ES-I3 (cell line): ENCODE data around the gene SLF2.
A peak's percentile ranks its signal among the peaks of the same experiment; 100 is the strongest.

Experiments used
- H3K36me3 ChIP-seq: 2 replicates; pipeline ENCODE4 v1.6.1; 2013; ENCODE audit warnings: mild to moderate bottlenecking, low read length, control low read depth, moderate library complexity; ENCODE audit not compliant: insufficient read depth
- H3K4me1 ChIP-seq: 2 replicates; pipeline ENCODE4 v1.6.1; 2013; ENCODE audit warnings: mild to moderate bottlenecking, control low read depth, low read length; ENCODE audit not compliant: insufficient read depth
- H3K9ac ChIP-seq: 2 replicates; pipeline ENCODE4 v1.6.1; 2013; ENCODE audit warnings: low read depth, mild to moderate bottlenecking, low read length, moderate library complexity
- H3K9me3 ChIP-seq: 2 replicates; pipeline ENCODE4 v1.6.1; 2013; ENCODE audit warnings: mild to moderate bottlenecking, low read length, moderate library complexity; ENCODE audit not compliant: control insufficient read depth, insufficient read depth

Gene SLF2

GRCh38 chr10:100934084-100934659 lies 21.4 kb downstream of the SLF2 start:
- Histone ChIP-seq H3K9ac (no peak overlapping the region), H3K9me3 (no peaks in the 10 kb centered on the region), H3K36me3 (peaks cover 9% of the 10 kb centered on the region)

GRCh38 chr10:100939763-100940344 lies 27.1 kb downstream of the SLF2 start:
- Histone ChIP-seq H3K36me3 (no peaks in the 10 kb centered on the region; the same call in 1 of the 2 replicates), H3K9me3 (no peaks in the 10 kb centered on the region), H3K4me1 (no peaks in the 10 kb centered on the region)

More at GRCh38 chr10:100934084-100934659, 21.4 kb downstream of the SLF2 start:
- no peaks in the 10 kb centered on the region for H3K4me1 ChIP-seq

GRCh38 chr10:100942229-100942628 lies 29.5 kb downstream of the SLF2 start:
- no peaks in the 10 kb centered on the region; the same call in 1 of the 2 replicates for H3K36me3 ChIP-seq
- H3K9me3 ChIP-seq, result no peaks in the 10 kb centered on the region
- no peak overlapping the region for H3K9ac ChIP-seq
- no peaks in the 10 kb centered on the region for H3K4me1 ChIP-seq

More at GRCh38 chr10:100939763-100940344, 27.1 kb downstream of the SLF2 start:
- no peak overlapping the region for H3K9ac ChIP-seq

GRCh38 chr10:100943508-100943907 lies 30.7 kb downstream of the SLF2 start:
- H3K4me1 ChIP-seq, result no peaks in the 10 kb centered on the region
- H3K9me3 ChIP-seq, result no peaks in the 10 kb centered on the region
- no peaks in the 10 kb centered on the region; the same call in 1 of the 2 replicates for H3K36me3 ChIP-seq
- no peak overlapping the region for H3K9ac ChIP-seq

- Histone ChIP-seq H3K4me1 (no peaks in the 10 kb centered on the region), H3K9me3 (no peaks in the 10 kb centered on the region), H3K9ac (no peak overlapping the region), H3K36me3 (no peaks in the 10 kb centered on the region; the same call in 1 of the 2 replicates)
Measured at GRCh38 chr10:100945754-100946153, 33.0 kb downstream of the SLF2 start.

GRCh38 chr10:100948916-100949315 lies 36.2 kb downstream of the SLF2 start:
- no peaks in the 10 kb centered on the region for H3K9me3 ChIP-seq
- 0 out of 2 replicates have a peak, but pooled peaks cover 3% of the 10 kb centered on the region for H3K36me3 ChIP-seq
- H3K9ac ChIP-seq, result no peak overlapping the region
- H3K4me1 ChIP-seq, result no peaks in the 10 kb centered on the region

GRCh38 chr10:100960251-100960650 lies 47.5 kb downstream of the SLF2 start:
- Histone ChIP-seq H3K36me3 (peaks cover 2% of the 10 kb centered on the region), H3K4me1 (no peaks in the 10 kb centered on the region), H3K9ac (no peak overlapping the region), H3K9me3 (no peaks in the 10 kb centered on the region)

- H3K9ac ChIP-seq, result no peak overlapping the region
- H3K36me3 ChIP-seq, result peaks cover 2% of the 10 kb centered on the region; the same call in 1 of the 2 replicates
- no peaks in the 10 kb centered on the region for H3K9me3 ChIP-seq
- no peaks in the 10 kb centered on the region for H3K4me1 ChIP-seq
Measured at GRCh38 chr10:100962351-100963080, 49.8 kb downstream of the SLF2 start.

GRCh38 chr10:100963826-100964225 lies 51.1 kb downstream of the SLF2 start:
- Histone ChIP-seq H3K36me3 (no peaks in the 10 kb centered on the region), H3K9ac (no peak overlapping the region), H3K9me3 (no peaks in the 10 kb centered on the region), H3K4me1 (no peaks in the 10 kb centered on the region)

- H3K4me1 ChIP-seq, result no peaks in the 10 kb centered on the region
- no peaks in the 10 kb centered on the region for H3K9me3 ChIP-seq
- no peaks in the 10 kb centered on the region for H3K36me3 ChIP-seq
- no peak overlapping the region for H3K9ac ChIP-seq
Measured at GRCh38 chr10:100965820-100966219, 53.1 kb downstream of the SLF2 start.

GRCh38 chr10:100966887-100967286 lies 54.1 kb downstream of the SLF2 start:
- H3K36me3 ChIP-seq, result no peaks in the 10 kb centered on the region
- H3K9me3 ChIP-seq, result no peaks in the 10 kb centered on the region
- H3K4me1 ChIP-seq, result peaks cover 2% of the 10 kb centered on the region
- no peak overlapping the region for H3K9ac ChIP-seq

- no peak overlapping the region for H3K9ac ChIP-seq
- H3K9me3 ChIP-seq, result no peaks in the 10 kb centered on the region
- H3K36me3 ChIP-seq, result no peaks in the 10 kb centered on the region
Measured at GRCh38 chr10:100967332-100967731, 54.6 kb downstream of the SLF2 start.

GRCh38 chr10:100968062-100968736 lies 55.4 kb downstream of the SLF2 start:
- Histone ChIP-seq H3K9ac (peak overlapping the region; percentile 73; the same call in 1 of the 2 replicates), H3K9me3 (no peaks in the 10 kb centered on the region), H3K36me3 (no peaks in the 10 kb centered on the region), H3K4me1 (peaks cover 6% of the 10 kb centered on the region)

More at GRCh38 chr10:100967332-100967731, 54.6 kb downstream of the SLF2 start:
- H3K4me1 ChIP-seq, result peaks cover 6% of the 10 kb centered on the region

GRCh38 chr10:100968863-100969186 lies 56.1 kb downstream of the SLF2 start:
- H3K4me1 ChIP-seq, result peaks cover 6% of the 10 kb centered on the region
- peak overlapping the region; percentile 73 for H3K9ac ChIP-seq
- H3K36me3 ChIP-seq, result no peaks in the 10 kb centered on the region
- H3K9me3 ChIP-seq, result no peaks in the 10 kb centered on the region
